HG03103 (cell line): Measurements from ENCODE around the gene IDI1.

ENCODE experiments used
- ATAC-seq: cut with Tn5 transposase; IDR thresholded peaks from one replicate; pipeline ENCODE4 v1.9.1; 2021; ENCODE audit warnings: low read depth; ENCODE audit not compliant: unreplicated experiment

IDI1 gene

GRCh38 chr10:997266-998022 is 51.5 kb downstream of the IDI1 start:
- ATAC-seq: no peak

DNA sequence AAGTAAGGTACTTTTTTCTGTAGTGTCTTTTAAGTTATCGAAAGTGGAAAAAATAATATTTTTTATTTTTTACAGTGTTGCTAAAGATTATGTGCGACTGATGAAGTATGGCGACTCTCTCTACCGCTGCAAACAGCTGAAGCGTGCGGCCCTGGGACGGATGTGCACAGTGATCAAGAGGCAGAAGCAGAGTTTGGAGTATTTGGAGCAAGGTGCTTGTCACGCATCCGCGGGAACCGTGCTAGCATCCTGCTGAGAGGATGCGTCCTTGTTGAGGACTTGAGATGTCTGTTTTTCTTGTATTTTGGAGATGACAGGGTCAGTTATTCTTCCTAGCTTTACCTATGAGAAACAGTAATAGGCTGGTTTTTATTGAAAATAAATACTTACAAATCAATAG is 52.9 kb downstream of the IDI1 start:
- no peak for ATAC-seq

DNA sequence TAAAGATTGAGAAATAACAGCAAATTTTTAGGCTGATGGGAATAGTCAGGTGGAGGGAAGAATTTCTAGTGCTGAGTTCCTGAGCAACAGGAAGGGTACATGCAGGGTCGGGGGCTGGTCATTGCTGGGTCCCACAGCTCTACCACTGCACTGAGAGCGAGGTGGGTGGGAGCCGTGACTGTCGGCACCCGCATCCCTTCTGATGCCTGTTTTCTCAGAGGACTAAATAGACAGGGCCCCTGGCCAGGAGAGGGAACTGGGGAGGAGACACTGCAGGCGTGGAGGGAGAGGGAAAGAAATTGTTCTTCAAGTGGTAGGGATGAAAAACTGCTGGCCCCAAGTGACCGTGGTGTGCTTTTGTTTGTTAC is 53.4 kb downstream of the IDI1 start:
- no peak for ATAC-seq

DNA sequence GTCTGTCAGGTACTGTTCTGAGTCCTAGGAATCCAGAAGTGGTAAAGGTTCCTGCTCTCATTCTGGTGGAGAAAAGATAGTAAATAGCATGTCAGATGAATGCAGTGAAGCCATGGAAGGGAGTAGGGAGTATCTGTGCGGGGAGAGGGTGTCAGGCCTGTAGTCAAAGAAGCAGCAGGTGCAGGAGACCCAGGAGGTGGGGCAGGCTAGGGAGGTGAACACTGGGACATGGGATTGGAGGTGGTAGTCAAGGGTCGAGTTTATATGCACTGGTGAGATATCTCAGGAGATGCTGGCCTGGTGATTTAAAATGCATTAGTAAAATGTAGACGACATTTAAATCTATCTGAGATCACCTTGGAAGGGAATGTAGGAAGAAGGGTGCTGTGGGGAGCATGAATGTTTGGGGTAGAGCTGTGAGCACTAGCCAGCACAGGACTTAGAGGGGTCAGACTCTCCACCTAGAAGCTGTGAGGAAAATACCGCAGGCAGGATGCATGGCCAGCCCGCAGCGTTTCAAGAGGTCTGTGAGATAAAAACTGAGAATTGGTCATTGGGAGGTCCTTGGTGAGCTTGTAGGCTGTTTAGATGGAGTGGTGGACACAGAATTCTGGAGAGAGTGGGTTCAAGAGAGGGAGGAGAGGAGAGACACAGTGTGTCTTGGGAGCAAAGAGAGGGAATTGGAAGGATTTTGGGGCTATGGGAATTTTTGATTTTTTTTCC is 53.9 kb downstream of the IDI1 start:
- no peak for ATAC-seq

DNA sequence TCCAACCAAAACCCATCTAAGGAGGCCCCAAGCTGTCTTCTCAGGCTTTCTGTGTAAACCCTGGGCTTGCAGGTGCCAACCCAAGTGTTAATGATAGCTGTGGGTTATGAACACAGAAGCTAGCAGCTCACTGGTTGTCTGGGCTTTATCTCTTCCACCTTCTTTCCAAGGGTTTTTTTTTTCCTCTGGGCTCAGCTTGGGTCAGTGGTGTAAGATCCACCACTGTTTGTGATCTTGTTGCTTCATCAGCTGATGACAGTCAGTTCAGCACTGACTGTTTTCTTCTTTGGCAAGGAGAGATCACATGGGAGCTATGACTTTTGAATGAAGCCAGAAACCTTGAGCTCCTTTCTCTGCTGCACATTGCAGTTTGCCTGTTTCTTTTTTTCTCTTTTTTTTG is 56.0 kb downstream of the IDI1 start:
- no peak for ATAC-seq

GRCh38 chr10:992467-992866 is 56.5 kb downstream of the IDI1 start:
- no peak for ATAC-seq

DNA sequence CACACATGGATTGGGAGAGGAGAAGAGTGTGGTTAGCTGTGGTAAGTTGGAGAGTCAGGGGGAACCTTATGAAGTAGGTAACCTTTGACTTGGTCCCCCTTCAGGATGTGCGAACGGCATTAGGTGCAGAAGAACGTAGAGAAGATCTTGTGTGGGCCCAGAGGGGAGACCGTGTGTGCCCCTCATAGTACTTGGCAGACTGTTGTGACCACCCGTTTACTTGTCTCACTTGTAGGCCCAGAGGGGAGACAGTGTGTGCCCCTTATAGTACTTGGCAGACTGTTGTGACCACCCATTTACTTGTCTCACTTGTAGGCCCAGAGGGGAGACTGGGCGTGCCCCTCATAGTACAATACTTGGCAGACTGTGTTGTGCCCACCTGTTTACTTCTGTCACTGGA is 58.1 kb downstream of the IDI1 start:
- no peak for ATAC-seq
